GM23248 (cell line): ENCODE measurements around the gene ALG9. TPM values are rescaled to one million over a fixed set of nuclear protein-coding genes. Genes with fewer than 3 reads are reported as not detected.
A peak's percentile ranks its signal among the peaks of the same experiment; 100 is the strongest.

Experiments
- DNase-seq: peaks from one replicate; pipeline ENCODE4 v3.0.0-alpha.2; 2015
- H2AFZ ChIP-seq: fragments of 200-600 bp; sonication (generic); 2 replicates; pipeline ENCODE4 v1.6.1; 2016; ENCODE audit warnings: antibody characterized with exemption
- H3F3A ChIP-seq: fragments of 200-600 bp; sonication (generic); 2 replicates; pipeline ENCODE4 v1.6.1; 2016; ENCODE audit warnings: mild to moderate bottlenecking, antibody characterized with exemption, mixed run types; ENCODE audit not compliant: insufficient read depth
- H3K27ac ChIP-seq: fragments of 200-600 bp; sonication (generic); 2 replicates; pipeline ENCODE4 v1.5.1; 2016; ENCODE audit warnings: mild to moderate bottlenecking
- H3K27me3 ChIP-seq: fragments of 200-600 bp; sonication (generic); replicated peaks from 2 replicates; pipeline ENCODE4 v1.6.1; 2016; ENCODE audit warnings: mild to moderate bottlenecking; ENCODE audit not compliant: insufficient read depth
- H3K36me3 ChIP-seq: fragments of 200-600 bp; sonication (generic); 2 replicates; pipeline ENCODE4 v1.6.1; 2016; ENCODE audit warnings: low read depth, mild to moderate bottlenecking
- H3K4me1 ChIP-seq: fragments of 200-600 bp; sonication (generic); 2 replicates; pipeline ENCODE4 v1.6.1; 2016; ENCODE audit warnings: mild to moderate bottlenecking; ENCODE audit not compliant: insufficient read depth
- H3K4me2 ChIP-seq: fragments of 200-600 bp; sonication (generic); one replicate; pipeline ENCODE4 v1.6.1; 2016; ENCODE audit warnings: mild to moderate bottlenecking; ENCODE audit not compliant: unreplicated experiment
- H3K4me3 ChIP-seq: fragments of 200-600 bp; sonication (generic); 2 replicates; pipeline ENCODE4 v1.5.1; 2016; ENCODE audit warnings: mild to moderate bottlenecking
- H3K79me2 ChIP-seq: fragments of 200-600 bp; sonication (generic); 2 replicates; pipeline ENCODE4 v1.6.1; 2016; ENCODE audit warnings: mild to moderate bottlenecking; ENCODE audit not compliant: insufficient read depth
- H3K9ac ChIP-seq: fragments of 200-600 bp; sonication (generic); 2 replicates; pipeline ENCODE4 v1.6.1; 2016; ENCODE audit warnings: mild to moderate bottlenecking
- H3K9me2 ChIP-seq: fragments of 200-600 bp; sonication (generic); 2 replicates; pipeline ENCODE4 v1.6.1; 2016; ENCODE audit warnings: mixed run types, mild to moderate bottlenecking, moderate library complexity; ENCODE audit not compliant: insufficient read depth
- H3K9me3 ChIP-seq: fragments of 200-600 bp; sonication (generic); one replicate; pipeline ENCODE4 v1.6.1; 2017; ENCODE audit warnings: low read depth
- H4K20me1 ChIP-seq: fragments of 200-600 bp; sonication (generic); 2 replicates; pipeline ENCODE4 v1.6.0; 2016; ENCODE audit not compliant: insufficient read depth
- EZH2 ChIP-seq: fragments of 200-600 bp; sonication (generic); IDR thresholded peaks from 2 replicates; pipeline ENCODE4 v1.6.1; 2018; ENCODE audit warnings: antibody characterized with exemption, mild to moderate bottlenecking; ENCODE audit not compliant: insufficient read depth, poor library complexity, severe bottlenecking
- EZH2phosphoT487 ChIP-seq: fragments of 200-600 bp; sonication (generic); IDR thresholded peaks from 2 replicates; pipeline ENCODE4 v1.6.1; 2018; ENCODE audit warnings: antibody characterized with exemption, moderate library complexity, mild to moderate bottlenecking, low read depth; ENCODE audit not compliant: insufficient read depth
- WGBS, 2 experiments: methylation state at CpG; one replicate each; pipeline ENCODE4 v1.1.6; 2015 to 2017; ENCODE audit warnings: low lambda C conversion rate in 2 of 2, low coverage in 1 of 2; ENCODE audit errors: missing lambda C conversion rate in 2 of 2; 5-methylcytosine and 5-hydroxymethylcytosine counted together
- in situ Hi-C: fragments of 300-500 bp; cut with MboI; formaldehyde crosslinking; loops from 2 replicates; pipeline ENCODE4 v1.15.0; 2020
- polyA plus RNA-seq: library from polyadenylated mRNA; unstranded; fragments of >200 nt; fragmentation: Nextera tagmentation; extraction: Ambion mirVana; gene quantifications from 2 replicates; pipeline ENCODE4 v1.2.1, GENCODE V29; 2016
- total RNA-seq: library from RNA; depleted of rRNA; stranded (reverse); fragments of >200 nt; shearing (Covaris generic); gene quantifications from 2 replicates; pipeline ENCODE4 v1.2.3, GENCODE V29; 2014

ALG9 gene
- total and polyA plus RNA-seq, 2 experiments from 2014 or later = 24.5 to 36.3 TPM

DNA sequence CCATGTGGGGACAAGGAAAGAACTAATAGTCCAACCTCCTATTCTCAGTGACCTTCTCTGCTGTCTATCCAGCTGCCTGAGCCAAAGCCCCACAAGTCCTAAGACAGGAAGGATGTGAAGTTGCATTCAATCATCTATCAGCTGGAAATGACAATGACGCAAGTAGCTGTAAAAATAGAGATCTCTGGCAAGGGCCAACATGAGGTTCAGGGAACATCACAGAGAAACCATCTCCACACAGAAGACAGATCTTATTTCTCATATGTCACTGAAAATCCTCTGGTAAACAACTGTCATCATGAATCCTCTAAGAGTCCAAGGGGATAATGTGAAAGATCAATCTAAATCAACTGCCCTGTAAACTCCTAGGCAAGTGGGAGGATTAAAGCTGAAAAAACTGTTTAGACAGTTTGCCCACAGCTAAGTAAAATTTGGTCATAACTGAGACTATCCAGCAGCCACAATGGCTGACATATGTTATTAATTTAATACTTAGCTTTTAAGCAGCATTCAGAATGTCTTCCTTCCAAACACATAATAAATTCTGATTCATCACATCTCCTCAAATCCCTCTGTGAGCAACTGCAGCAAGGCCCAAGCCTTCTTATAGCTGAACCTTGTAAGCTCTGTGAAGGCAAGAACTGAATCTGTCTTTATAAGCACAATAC lies 52.1 kb downstream of the ALG9 start:
- WGBS, 2 experiments = 7 to 11% methylated on average over 1 of the region's 1 CpG
- Histone ChIP-seq H3F3A (peaks cover 38% of the 10 kb centered on the region), H2AFZ (peak overlapping the region; percentile 2; the same call in 1 of the 2 replicates), H3K9me3 (no peaks in the 10 kb centered on the region), H3K9ac (peak overlapping the region; percentile 57), H3K27me3 (no peaks in the 10 kb centered on the region), H3K4me1 (peaks cover 27% of the 10 kb centered on the region), H3K27ac (peak overlapping the region; percentile 86), H3K36me3 (no peaks in the 10 kb centered on the region), H3K9me2 (no peaks in the 10 kb centered on the region), H3K4me3 (no peak overlapping the region), H3K79me2 (no peaks in the 10 kb centered on the region), H4K20me1 (no peaks in the 10 kb centered on the region), H3K4me2 (peak overlapping the region; percentile 44)
- in situ Hi-C loops = no loop called here
- DNase-seq = peak; percentile 89
- TF ChIP-seq EZH2phosphoT487 (0 out of 2 replicates have a peak, but pooled peaks have one; percentile 49), EZH2 (no peak)

DNA sequence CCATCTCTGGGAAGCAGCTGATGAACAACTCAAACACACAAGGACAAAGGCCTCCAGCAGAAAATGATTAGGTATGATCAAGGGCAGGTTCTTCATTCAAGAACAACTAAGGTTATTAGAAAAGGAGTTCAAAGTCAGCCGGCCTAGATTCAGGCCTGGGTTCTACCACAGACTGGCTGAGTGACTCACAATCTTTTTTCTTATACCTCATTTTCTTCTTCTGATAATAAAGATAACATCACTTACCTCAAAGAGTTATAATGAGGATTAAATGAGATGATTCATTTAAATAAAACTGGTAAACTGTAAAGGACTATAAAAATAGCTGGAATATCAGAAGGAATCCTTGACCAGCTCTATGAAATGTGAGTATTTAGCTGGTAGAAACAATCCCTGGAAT lies 55.9 kb downstream of the ALG9 start:
- TF ChIP-seq EZH2phosphoT487 (no peak), EZH2 (no peak)
- no peaks in the 10 kb centered on the region for H3K27me3 ChIP-seq
- no peak overlapping the region for H2AFZ ChIP-seq
- H3K36me3 ChIP-seq = no peaks in the 10 kb centered on the region
- no peaks in the 10 kb centered on the region for H3K9me2 ChIP-seq
- WGBS, 2 experiments = 86 to 89% methylated on average over 1 of the region's 1 CpG
- H3K27ac ChIP-seq = no peak overlapping the region
- in situ Hi-C loops = no loop called here
- no peaks in the 10 kb centered on the region for H3K9me3 ChIP-seq
- no peaks in the 10 kb centered on the region for H4K20me1 ChIP-seq
- H3K9ac ChIP-seq = no peak overlapping the region
- peaks cover 31% of the 10 kb centered on the region for H3F3A ChIP-seq
- no peaks in the 10 kb centered on the region for H3K79me2 ChIP-seq
- no peak for DNase-seq
- H3K4me3 ChIP-seq = no peak overlapping the region
- H3K4me2 ChIP-seq = no peak overlapping the region
- peaks cover 26% of the 10 kb centered on the region for H3K4me1 ChIP-seq

DNA sequence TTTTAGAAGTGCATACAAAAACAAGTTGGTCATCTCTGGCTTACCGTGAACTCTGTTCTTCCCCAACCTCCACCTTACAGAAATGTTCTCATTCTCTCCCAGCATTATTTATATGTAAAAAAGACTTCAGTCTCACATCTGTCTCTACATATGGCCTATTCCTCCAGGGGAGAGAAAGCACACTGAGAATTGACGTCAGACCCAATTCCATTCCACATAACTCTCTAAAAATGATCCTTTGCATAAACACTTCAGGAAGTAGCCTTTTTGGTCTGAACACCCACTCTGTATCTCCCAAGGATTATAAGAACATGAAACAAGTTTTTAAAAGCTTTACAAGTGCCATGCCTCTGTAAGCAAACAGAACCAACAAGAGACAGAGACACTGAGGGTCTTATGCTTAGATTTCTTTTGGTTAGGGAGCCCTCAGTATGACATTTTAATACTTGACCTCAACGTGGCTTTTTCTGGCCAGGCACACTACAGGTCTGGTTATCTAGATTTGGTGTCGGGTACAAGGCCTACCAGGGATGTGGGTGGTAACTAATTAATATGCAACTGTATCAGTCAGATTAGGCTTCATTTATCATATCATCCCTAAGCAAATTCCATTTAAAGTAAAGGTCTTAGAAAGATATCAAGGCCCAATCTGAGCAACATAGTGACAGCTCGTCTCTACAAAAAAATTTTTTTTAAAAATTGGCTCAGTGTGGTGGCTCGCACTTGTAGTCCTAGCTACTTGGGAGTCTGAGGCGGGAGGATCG lies 56.6 kb downstream of the ALG9 start:
- H3K9me2 ChIP-seq = no peaks in the 10 kb centered on the region
- no peak overlapping the region for H2AFZ ChIP-seq
- no peaks in the 10 kb centered on the region for H3K9me3 ChIP-seq
- whole genome bisulfite sequencing, 2 experiments = 95% methylated on average over 8 of the region's 8 CpGs
- no peak for DNase-seq
- H3K4me1 ChIP-seq = peaks cover 18% of the 10 kb centered on the region
- no peaks in the 10 kb centered on the region for H4K20me1 ChIP-seq
- H3K9ac ChIP-seq = no peak overlapping the region
- peaks cover 24% of the 10 kb centered on the region for H3F3A ChIP-seq
- no peak overlapping the region for H3K27ac ChIP-seq
- H3K27me3 ChIP-seq = no peaks in the 10 kb centered on the region
- no peak overlapping the region for H3K4me2 ChIP-seq
- in situ Hi-C loops = no loop called here
- H3K4me3 ChIP-seq = no peak overlapping the region
- no peaks in the 10 kb centered on the region for H3K36me3 ChIP-seq
- no peak for TF ChIP-seq EZH2
- TF ChIP-seq EZH2phosphoT487 = no peak
- no peaks in the 10 kb centered on the region for H3K79me2 ChIP-seq

DNA sequence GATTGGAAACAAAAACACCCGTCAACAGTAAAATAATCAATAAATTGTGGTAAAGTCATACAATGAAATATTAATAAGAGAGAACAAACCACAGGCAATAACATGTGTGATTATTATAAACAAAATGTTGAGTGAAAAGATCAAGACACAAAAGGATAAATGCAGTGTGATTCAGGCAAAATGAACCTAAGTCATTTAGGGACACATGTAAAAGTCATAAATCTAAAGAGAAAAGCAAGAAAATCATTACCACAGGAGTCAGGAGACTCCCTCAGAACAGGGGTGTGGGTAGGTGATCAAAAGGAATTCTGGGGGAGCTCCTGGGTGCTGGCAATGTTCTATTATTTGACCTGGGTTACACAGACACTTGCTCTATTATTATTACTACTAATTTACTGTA lies 57.3 kb downstream of the ALG9 start:
- H3K4me3 ChIP-seq = no peak overlapping the region
- no peaks in the 10 kb centered on the region for H3K79me2 ChIP-seq
- no peaks in the 10 kb centered on the region; the same call in 1 of the 2 replicates for H3K36me3 ChIP-seq
- no peak overlapping the region for H2AFZ ChIP-seq
- H3K4me1 ChIP-seq = peaks cover 12% of the 10 kb centered on the region
- DNase-seq = no peak
- TF ChIP-seq EZH2phosphoT487 = no peak
- TF ChIP-seq EZH2 = no peak
- H3K27ac ChIP-seq = no peak overlapping the region
- H3K9ac ChIP-seq = no peak overlapping the region
- WGBS, 2 experiments = 100% methylated on average over 1 of the region's 1 CpG
- peaks cover 17% of the 10 kb centered on the region for H3F3A ChIP-seq
- no peak overlapping the region for H3K4me2 ChIP-seq
- no peaks in the 10 kb centered on the region for H3K9me2 ChIP-seq
- in situ Hi-C loops = no loop called here
- H3K9me3 ChIP-seq = no peaks in the 10 kb centered on the region
- H4K20me1 ChIP-seq = no peaks in the 10 kb centered on the region
- H3K27me3 ChIP-seq = no peaks in the 10 kb centered on the region
